GM12874 (cell line): ENCODE results near the gene FAM170B.

Experiments used
- TF ChIP-seq, protein P1 (sequence below): IDR thresholded peaks from 2 replicates; pipeline ENCODE4 v1.5.1; 2011; ENCODE audit warnings: low read depth, mild to moderate bottlenecking, control low read depth, low read length, moderate library complexity; ENCODE audit not compliant: insufficient read depth

The FAM170B gene

DNA sequence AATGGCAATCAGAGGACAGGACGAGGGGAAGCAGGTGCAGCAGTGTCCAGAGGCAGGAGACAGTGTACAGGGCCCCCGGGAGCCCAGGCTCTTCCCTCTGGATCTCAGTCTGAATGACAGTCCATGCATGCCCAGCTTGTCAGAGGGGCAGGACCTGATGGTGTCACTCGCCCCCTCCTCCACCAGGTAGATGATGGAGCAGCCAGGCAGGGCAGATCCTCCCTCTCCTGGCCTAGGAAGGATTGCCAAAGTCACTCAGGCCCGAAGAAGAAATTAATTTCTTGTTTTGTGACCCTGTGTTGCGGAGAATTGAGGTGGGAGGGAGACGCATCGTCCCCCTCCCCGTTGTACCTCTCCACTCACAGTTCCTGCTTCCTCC lies 22.5 kb downstream of the FAM170B start:
- TF ChIP-seq, protein P1, sequence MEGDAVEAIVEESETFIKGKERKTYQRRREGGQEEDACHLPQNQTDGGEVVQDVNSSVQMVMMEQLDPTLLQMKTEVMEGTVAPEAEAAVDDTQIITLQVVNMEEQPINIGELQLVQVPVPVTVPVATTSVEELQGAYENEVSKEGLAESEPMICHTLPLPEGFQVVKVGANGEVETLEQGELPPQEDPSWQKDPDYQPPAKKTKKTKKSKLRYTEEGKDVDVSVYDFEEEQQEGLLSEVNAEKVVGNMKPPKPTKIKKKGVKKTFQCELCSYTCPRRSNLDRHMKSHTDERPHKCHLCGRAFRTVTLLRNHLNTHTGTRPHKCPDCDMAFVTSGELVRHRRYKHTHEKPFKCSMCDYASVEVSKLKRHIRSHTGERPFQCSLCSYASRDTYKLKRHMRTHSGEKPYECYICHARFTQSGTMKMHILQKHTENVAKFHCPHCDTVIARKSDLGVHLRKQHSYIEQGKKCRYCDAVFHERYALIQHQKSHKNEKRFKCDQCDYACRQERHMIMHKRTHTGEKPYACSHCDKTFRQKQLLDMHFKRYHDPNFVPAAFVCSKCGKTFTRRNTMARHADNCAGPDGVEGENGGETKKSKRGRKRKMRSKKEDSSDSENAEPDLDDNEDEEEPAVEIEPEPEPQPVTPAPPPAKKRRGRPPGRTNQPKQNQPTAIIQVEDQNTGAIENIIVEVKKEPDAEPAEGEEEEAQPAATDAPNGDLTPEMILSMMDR = no peak

- TF ChIP-seq, protein P1 = no peak
These were observed 23.0 kb downstream of the FAM170B start for GRCh38 chr10:49110684-49111319.

DNA sequence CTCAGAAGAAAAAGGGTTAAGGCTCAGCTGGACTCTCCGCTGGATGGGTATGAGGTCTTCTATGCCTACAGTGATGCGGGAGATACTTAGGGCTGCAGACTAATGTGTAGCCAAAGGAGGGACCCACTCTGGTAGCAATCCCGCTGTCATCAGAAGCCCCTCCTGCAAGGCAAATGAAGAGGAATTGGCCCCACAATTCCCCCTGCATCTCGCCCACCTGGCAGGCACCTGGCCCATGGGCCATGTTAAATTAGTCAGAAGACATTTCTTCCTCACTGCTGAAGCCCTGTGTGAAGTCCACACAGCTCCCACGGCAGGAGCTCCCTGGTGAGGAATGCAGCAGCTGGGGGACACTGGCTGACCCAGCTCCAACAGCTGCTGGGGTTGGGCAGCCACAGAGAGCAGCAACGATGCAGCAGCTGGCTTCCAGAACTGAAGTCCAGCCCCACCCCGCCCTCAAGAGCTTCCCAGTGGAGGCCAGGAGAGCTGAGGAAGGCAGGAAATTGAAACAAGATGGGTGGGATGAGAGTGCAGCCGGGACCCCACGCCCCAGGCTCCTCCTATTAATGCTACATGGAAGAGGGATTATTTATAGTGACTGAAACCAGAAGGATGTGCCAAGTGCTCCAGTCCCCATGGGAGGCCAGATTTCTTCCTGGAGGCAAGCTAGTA lies 24.0 kb downstream of the FAM170B start:
- TF ChIP-seq, protein P1 = no peak

GRCh38 chr10:49108656-49109055 lies 25.2 kb downstream of the FAM170B start:
- TF ChIP-seq, protein P1 = no peak

- TF ChIP-seq, protein P1 = no peak
These were observed 25.9 kb downstream of the FAM170B start for GRCh38 chr10:49107887-49108267.

DNA sequence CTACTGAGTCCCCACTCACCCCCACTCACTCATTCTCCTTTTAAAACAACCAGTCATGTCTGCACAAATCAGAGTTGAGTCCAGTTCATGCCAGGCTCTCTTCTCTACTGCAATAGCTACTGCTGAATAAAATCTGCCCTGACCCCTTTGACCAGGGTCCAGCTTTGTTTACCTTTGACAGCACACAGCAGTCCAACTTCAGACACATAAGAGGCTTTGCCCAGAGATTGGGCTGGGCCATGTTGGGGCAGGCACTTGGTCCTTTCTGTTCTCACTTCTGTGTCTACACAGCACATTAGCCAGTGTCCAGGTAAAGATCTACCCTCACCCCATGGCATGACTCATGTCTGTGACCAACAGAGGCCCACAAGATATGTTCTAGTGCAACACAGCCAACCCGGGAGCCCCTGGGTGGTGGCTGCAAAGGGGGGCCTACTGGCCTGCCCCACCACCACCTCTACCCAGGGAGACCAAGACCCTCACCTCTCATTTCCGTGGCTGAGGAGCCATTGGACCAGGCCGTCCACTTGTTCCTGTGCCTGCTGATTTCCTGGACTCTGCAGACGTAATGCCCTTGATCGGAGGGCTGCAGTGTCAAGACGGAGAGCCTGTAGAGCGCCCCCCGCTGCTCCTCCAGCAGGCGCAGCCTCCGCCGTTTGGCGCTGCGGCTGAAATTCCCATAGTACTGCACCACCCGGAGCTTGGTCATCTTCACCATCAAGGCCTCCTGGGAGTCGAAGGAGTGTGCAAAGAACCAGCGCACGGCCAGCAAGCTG lies 26.5 kb downstream of the FAM170B start:
- TF ChIP-seq, protein P1 = no peak

DNA sequence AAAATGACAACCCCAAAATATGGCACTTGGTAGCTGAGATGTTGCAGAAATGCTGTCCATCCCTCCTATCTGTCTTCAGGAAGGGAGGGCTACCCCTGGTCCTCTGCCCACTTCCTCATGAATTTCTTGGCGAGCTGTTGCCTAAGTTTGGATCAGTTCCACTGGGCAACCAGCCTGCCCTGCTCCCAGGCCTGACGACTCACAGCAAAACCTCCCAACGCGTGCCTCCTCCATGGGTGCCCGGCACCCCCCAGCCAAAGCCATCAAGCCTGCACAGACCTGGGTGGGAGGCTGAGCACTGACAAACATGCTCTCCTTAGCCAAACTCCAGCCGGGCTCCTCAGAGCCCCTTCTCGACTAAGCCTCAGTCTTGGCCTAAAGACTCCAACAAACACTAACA lies 27.4 kb downstream of the FAM170B start:
- TF ChIP-seq, protein P1 = no peak
